Caco-2 (cell line): ENCODE measurements around the gene CAPZB. TPM values are rescaled to one million over a fixed set of nuclear protein-coding genes. Genes with fewer than 3 reads are reported as not detected.

Experiments used
- BruUV-seq: library from RNA; stranded (reverse); fragments of 400-500 nt; replicated peaks from 2 replicates; lab custom pipeline; 2021; lab: Mats Ljungman, UMichigan
- CTCF ChIA-PET: fragments of 300-600 bp; sonication (Branson Sonifier 250); formaldehyde crosslinking; loops from one replicate; lab custom pipeline; 2022; ENCODE audit warnings: antibody characterized with exemption; lab: Charles Lee
- POLR2A ChIA-PET: fragments of 300-600 bp; sonication (Branson Sonifier 250); formaldehyde crosslinking; loops from one replicate; lab custom pipeline; 2022; ENCODE audit warnings: antibody characterized with exemption; lab: Charles Lee
- DNase-seq, 2 experiments: peaks; one replicate each; pipeline versions ENCODE4 v3.0.0 to v3.0.0-alpha.2; 2020 to 2022
- H3K27me3 ChIP-seq: replicated peaks from 2 replicates; pipeline ENCODE4 v1.6.0; 2011; ENCODE audit warnings: low read length; ENCODE audit not compliant: control insufficient read depth, insufficient read depth
- H3K36me3 ChIP-seq: 2 replicates; pipeline ENCODE4 v1.5.1; 2011; ENCODE audit warnings: low read length; ENCODE audit not compliant: control insufficient read depth, insufficient read depth
- H3K4me1 ChIP-seq: fragments of 250-450 bp; sonication (Bioruptor Pico); 2 replicates; pipeline ENCODE4 v1.5.1; 2020; ENCODE audit warnings: mild to moderate bottlenecking
- H3K4me3 ChIP-seq: 2 replicates; pipeline ENCODE4 v1.5.1; 2011; ENCODE audit warnings: low read depth, mild to moderate bottlenecking, control low read depth, low read length
- H3K9me3 ChIP-seq: fragments of 250-450 bp; sonication (Bioruptor Pico); 2 replicates; pipeline ENCODE4 v1.5.1; 2020; ENCODE audit warnings: mild to moderate bottlenecking, moderate library complexity
- H3K27ac Mint-ChIP-seq: one replicate; pipeline ENCODE4 v1.8.0; 2022; ENCODE audit warnings: mixed read lengths; ENCODE audit not compliant: unreplicated experiment
- H3K27me3 Mint-ChIP-seq: one replicate; pipeline ENCODE4 v1.8.0; 2022; ENCODE audit warnings: mixed read lengths; ENCODE audit not compliant: insufficient read depth, unreplicated experiment
- H3K36me3 Mint-ChIP-seq: one replicate; pipeline ENCODE4 v1.8.0; 2022; ENCODE audit warnings: mild to moderate bottlenecking, mixed read lengths; ENCODE audit not compliant: insufficient read depth, unreplicated experiment
- H3K4me1 Mint-ChIP-seq: one replicate; pipeline ENCODE4 v1.8.0; 2022; ENCODE audit warnings: low read depth, mixed read lengths; ENCODE audit not compliant: unreplicated experiment
- H3K4me3 Mint-ChIP-seq: one replicate; pipeline ENCODE4 v1.8.0; 2022; ENCODE audit warnings: mild to moderate bottlenecking, moderate library complexity, mixed read lengths; ENCODE audit not compliant: unreplicated experiment
- H3K9me3 Mint-ChIP-seq: one replicate; pipeline ENCODE4 v1.8.0; 2022; ENCODE audit warnings: mixed read lengths; ENCODE audit not compliant: unreplicated experiment
- intact Hi-C: fragments of 100-400 bp; cut with micrococcal nuclease; formaldehyde crosslinking; loops from one replicate; pipeline ENCODE4 v1.10.0; 2022; ENCODE audit not compliant: unreplicated experiment
- total RNA-seq: library from RNA; stranded (reverse); gene quantifications from 2 replicates; pipeline ENCODE4 v1.2.3, GENCODE V29; 2022
- TF ChIP-seq, protein P1 (sequence below), 2 experiments: fragments of 200-600 bp in 1 of 2; IDR thresholded peaks; 1 replicate in 1 of 2; 2 replicates in 1 of 2; pipeline versions ENCODE4 v1.5.1 to v1.8.0; 2011 to 2022; ENCODE audit warnings: antibody characterized with exemption in 1 of 2, control low read depth in 1 of 2, inconsistent platforms in 1 of 2, low read depth in 1 of 2, low read length in 1 of 2, mild to moderate bottlenecking in 1 of 2, moderate library complexity in 1 of 2; ENCODE audit not compliant: insufficient read depth in 1 of 2, severe bottlenecking in 1 of 2, unreplicated experiment in 1 of 2

CAPZB gene
- total RNA-seq, 1 experiment from 2014 or later: 205 TPM

DNA sequence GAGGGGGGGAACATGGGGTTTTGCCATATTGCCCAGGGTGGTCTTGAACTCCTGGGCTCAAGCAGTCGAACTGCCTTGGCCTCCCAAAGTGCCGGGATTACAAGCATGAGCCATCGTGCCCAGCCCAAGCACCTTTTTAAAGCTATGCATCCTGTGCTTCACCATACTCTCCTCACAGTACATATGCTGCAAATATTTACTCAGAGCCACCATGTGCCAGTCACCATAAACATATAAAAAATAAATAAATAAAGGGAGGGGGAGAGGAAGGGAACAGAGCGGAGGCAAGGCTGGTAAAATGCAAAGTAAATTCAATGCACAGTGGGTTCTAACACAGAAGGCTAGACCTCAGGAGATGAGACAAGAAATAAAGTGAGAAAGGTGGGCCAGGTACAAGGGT lies 64.7 kb downstream of the CAPZB start:
- ChIA-PET CTCF (no interaction called here), POLR2A (interaction anchor here (0.6 kb wide), 1 partner anchor 65 kb away, joined by 5 read pairs; the partner anchor contains the start of gene CAPZB)
- Mint-ChIP-seq H3K27me3 (no peaks in the 10 kb centered on the region), H3K36me3 (peaks cover 36% of the 10 kb centered on the region), H3K9me3 (no peaks in the 10 kb centered on the region), H3K27ac (no peak overlapping the region), H3K4me3 (no peak overlapping the region), H3K4me1 (no peaks in the 10 kb centered on the region)
- Histone ChIP-seq H3K27me3 (no peaks in the 10 kb centered on the region), H3K4me3 (no peak overlapping the region), H3K36me3 (no peaks in the 10 kb centered on the region), H3K9me3 (no peaks in the 10 kb centered on the region), H3K4me1 (no peaks in the 10 kb centered on the region; the same call in 1 of the 2 replicates)
- TF ChIP-seq, protein P1, sequence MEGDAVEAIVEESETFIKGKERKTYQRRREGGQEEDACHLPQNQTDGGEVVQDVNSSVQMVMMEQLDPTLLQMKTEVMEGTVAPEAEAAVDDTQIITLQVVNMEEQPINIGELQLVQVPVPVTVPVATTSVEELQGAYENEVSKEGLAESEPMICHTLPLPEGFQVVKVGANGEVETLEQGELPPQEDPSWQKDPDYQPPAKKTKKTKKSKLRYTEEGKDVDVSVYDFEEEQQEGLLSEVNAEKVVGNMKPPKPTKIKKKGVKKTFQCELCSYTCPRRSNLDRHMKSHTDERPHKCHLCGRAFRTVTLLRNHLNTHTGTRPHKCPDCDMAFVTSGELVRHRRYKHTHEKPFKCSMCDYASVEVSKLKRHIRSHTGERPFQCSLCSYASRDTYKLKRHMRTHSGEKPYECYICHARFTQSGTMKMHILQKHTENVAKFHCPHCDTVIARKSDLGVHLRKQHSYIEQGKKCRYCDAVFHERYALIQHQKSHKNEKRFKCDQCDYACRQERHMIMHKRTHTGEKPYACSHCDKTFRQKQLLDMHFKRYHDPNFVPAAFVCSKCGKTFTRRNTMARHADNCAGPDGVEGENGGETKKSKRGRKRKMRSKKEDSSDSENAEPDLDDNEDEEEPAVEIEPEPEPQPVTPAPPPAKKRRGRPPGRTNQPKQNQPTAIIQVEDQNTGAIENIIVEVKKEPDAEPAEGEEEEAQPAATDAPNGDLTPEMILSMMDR (IDR thresholded peaks at IDR 0.05; ENCODE audit: insufficient read depth in 1 of 2, low read depth in 1 of 2, low read length in 1 of 2, severe bottlenecking in 1 of 2, unreplicated experiment in 1 of 2): no peak
- intact Hi-C loops: no loop called here
- BruUV-seq: no TSS peak
- no peak for DNase-seq

DNA sequence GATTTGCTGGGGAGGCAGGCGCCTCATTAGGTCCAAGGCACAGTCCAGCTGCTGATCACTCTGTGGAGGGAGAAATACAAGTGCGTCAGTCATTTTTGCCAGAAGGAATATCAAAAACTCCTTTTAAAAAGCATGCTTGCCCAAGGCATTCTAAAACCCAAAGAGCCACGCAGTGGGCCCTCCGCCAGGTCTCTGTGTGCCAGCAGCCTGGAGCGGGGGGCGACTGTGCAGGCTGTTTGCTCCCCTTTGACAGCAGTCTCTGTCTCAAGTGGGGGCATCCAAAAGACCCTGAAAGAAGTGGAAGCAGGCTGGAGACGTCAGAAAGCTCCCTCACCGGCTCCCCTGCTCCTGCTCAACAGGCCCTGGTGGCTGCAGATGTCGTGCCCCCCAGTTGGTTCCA lies 65.6 kb downstream of the CAPZB start:
- Mint-ChIP-seq H3K4me3 (no peak overlapping the region), H3K27me3 (no peaks in the 10 kb centered on the region), H3K36me3 (peaks cover 27% of the 10 kb centered on the region), H3K27ac (no peak overlapping the region), H3K4me1 (no peaks in the 10 kb centered on the region), H3K9me3 (no peaks in the 10 kb centered on the region)
- Histone ChIP-seq H3K9me3 (no peaks in the 10 kb centered on the region), H3K27me3 (no peaks in the 10 kb centered on the region), H3K4me1 (no peaks in the 10 kb centered on the region), H3K36me3 (no peaks in the 10 kb centered on the region), H3K4me3 (no peak overlapping the region)
- no TSS peak for BruUV-seq
- TF ChIP-seq, protein P1 (IDR thresholded peaks at IDR 0.05; ENCODE audit: insufficient read depth in 1 of 2, low read depth in 1 of 2, low read length in 1 of 2, severe bottlenecking in 1 of 2, unreplicated experiment in 1 of 2): no peak
- CTCF ChIA-PET: no interaction called here
- POLR2A ChIA-PET: no interaction called here
- no peak for DNase-seq
- intact Hi-C loops: no loop called here

DNA sequence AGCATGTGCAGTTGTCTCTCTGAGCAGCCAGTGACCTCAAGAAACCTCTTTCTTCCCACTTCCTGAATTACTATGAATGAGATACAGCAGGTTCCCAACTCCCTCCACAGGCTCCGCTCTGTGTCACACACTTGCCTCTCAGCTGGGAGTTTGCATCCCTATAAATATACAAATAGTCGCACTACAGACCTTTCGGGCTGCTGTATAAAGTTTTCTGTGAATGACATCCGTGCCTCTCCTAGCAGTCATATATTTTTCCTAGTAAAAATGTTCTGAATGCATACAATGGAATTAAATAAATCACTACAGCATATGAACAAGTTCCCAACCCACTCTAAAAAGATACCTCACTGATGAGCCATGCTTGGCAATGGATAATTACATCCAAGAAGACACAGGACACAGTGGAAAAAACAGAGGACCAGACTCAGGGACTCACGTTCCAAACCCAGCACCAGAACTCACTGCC lies 66.8 kb downstream of the CAPZB start:
- Mint-ChIP-seq H3K27me3 (no peaks in the 10 kb centered on the region), H3K4me3 (no peak overlapping the region), H3K4me1 (no peaks in the 10 kb centered on the region), H3K9me3 (no peaks in the 10 kb centered on the region), H3K36me3 (peaks cover 24% of the 10 kb centered on the region), H3K27ac (no peak overlapping the region)
- no peak overlapping the region for H3K4me3 ChIP-seq
- no peaks in the 10 kb centered on the region for H3K36me3 ChIP-seq
- H3K27me3 ChIP-seq: no peaks in the 10 kb centered on the region
- no peaks in the 10 kb centered on the region for H3K4me1 ChIP-seq
- no TSS peak for BruUV-seq
- POLR2A ChIA-PET: no interaction called here
- no peak for DNase-seq
- TF ChIP-seq, protein P1 (IDR thresholded peaks at IDR 0.05; ENCODE audit: insufficient read depth in 1 of 2, low read depth in 1 of 2, low read length in 1 of 2, severe bottlenecking in 1 of 2, unreplicated experiment in 1 of 2): no peak
- CTCF ChIA-PET: no interaction called here
- intact Hi-C loops: no loop called here
- no peaks in the 10 kb centered on the region for H3K9me3 ChIP-seq
